ENCODE results near the gene BLVRB. TPM values are rescaled to one million over a fixed set of nuclear protein-coding genes. Genes with fewer than 3 reads are reported as not detected.
"Not testable (repeated sequence)": the region's sequence is repeated elsewhere in the genome, so short reads cannot be mapped to it uniquely, and the experiment has no call there.

The BLVRB gene
- total RNA-seq, 3 donors from 2014 or later, result 206 to 322 (median 284) TPM

DNA sequence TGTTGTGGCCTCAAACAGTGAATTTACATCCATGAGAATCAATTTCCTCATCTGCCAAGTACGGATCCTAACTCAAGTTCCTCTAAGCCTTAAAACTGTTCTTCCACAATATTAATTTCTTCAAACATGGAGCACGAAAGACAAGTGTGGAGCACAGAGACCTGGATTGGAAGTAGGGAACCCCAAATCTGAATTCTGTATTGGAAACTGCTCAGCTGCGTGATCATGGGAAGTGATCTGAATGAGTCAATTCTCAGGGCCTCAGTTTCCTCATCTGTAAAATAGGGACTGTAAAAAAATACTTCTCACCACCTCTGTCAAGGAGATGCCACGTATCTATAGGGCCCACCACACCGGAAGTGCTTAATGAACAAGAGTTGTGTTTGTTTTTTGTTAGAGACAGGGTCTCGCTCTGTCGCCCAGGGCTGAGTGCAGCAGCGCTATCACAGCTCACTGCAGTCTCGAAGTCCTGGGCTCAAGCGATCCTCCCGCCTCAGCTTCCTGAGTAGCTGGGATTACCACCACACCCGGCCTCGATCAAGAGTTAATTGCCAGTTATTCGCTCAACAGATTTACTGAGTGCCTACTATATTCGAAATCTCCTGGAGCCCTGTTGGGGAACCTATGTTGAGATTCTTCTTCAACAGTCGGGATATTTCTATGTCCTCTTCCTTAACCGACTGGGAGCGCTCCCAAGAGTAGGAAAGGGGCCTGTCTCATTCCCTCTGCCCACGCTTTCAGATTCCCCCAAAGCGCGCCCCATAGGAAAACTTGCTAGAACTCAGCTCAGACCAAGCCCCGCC is 23.0 kb downstream of the BLVRB start:
- no peak for DNase-seq (ENCODE audit: low spot score in 2 of 2)
- peak overlapping the region; percentile 98 to 99 for H3K27ac ChIP-seq
- intact Hi-C loops (cut with DNase I; ENCODE audit: low total_unique reads), result no loop called here
- peak overlapping the region; percentile 90 to 95 (median 94) for H3K4me3 ChIP-seq
- H3K36me3 ChIP-seq, result no peaks in the 10 kb centered on the region
- H3K4me1 ChIP-seq, result peaks cover 0 to 20% of the 10 kb centered on the region in 2 donors
- no peaks in the 10 kb centered on the region for H3K9me3 ChIP-seq
- TF ChIP-seq, protein P1, sequence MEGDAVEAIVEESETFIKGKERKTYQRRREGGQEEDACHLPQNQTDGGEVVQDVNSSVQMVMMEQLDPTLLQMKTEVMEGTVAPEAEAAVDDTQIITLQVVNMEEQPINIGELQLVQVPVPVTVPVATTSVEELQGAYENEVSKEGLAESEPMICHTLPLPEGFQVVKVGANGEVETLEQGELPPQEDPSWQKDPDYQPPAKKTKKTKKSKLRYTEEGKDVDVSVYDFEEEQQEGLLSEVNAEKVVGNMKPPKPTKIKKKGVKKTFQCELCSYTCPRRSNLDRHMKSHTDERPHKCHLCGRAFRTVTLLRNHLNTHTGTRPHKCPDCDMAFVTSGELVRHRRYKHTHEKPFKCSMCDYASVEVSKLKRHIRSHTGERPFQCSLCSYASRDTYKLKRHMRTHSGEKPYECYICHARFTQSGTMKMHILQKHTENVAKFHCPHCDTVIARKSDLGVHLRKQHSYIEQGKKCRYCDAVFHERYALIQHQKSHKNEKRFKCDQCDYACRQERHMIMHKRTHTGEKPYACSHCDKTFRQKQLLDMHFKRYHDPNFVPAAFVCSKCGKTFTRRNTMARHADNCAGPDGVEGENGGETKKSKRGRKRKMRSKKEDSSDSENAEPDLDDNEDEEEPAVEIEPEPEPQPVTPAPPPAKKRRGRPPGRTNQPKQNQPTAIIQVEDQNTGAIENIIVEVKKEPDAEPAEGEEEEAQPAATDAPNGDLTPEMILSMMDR (IDR thresholded peaks at IDR 0.05), result no peak
- no peak for TF ChIP-seq POLR2A (IDR thresholded peaks at IDR 0.05)
- no peak for TF ChIP-seq POLR2AphosphoS5 (IDR thresholded peaks at IDR 0.05)
- H3K27me3 ChIP-seq, result no peaks in the 10 kb centered on the region

DNA sequence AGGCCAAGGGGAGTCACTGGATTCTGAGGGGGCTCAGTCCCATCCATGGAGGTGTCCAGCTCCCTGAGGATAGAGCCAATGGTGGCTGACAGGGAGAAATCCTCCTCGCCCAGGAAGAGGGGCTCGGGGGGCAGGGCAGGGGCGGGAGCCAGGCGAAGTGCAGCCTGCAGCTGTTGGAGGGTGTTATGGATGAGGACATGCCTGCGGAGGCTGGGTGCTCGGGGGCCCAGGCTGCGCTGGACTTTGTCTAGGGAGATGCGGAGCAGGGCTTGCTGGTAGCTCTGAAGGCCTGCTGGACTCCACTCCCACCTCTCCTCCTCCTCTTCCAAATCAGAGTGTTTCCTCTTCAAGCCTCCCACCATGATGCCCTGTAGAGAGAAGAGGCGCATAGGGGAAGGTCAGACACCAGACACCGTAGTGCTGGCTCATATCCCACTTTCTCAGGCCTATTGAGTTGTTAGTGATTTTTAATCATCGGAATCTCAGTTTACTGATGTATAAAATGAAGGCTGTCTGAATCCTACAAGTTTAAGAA is 23.8 kb downstream of the BLVRB start:
- no peak for DNase-seq (ENCODE audit: low spot score in 2 of 2)
- H3K4me1 ChIP-seq, result peaks cover 0 to 20% of the 10 kb centered on the region in 2 donors
- no peaks in the 10 kb centered on the region for H3K36me3 ChIP-seq
- TF ChIP-seq, protein P1 (IDR thresholded peaks at IDR 0.05), result no peak
- no peak for TF ChIP-seq POLR2AphosphoS5 (IDR thresholded peaks at IDR 0.05)
- no peak for TF ChIP-seq POLR2A (IDR thresholded peaks at IDR 0.05)
- intact Hi-C loops (cut with DNase I; ENCODE audit: low total_unique reads), result no loop called here
- H3K4me3 ChIP-seq, result peak overlapping the region in 1 of 3 donors; percentile 95
- H3K27ac ChIP-seq, result peak overlapping the region; percentile 98 to 99
- H3K27me3 ChIP-seq, result no peaks in the 10 kb centered on the region
- no peaks in the 10 kb centered on the region for H3K9me3 ChIP-seq

DNA sequence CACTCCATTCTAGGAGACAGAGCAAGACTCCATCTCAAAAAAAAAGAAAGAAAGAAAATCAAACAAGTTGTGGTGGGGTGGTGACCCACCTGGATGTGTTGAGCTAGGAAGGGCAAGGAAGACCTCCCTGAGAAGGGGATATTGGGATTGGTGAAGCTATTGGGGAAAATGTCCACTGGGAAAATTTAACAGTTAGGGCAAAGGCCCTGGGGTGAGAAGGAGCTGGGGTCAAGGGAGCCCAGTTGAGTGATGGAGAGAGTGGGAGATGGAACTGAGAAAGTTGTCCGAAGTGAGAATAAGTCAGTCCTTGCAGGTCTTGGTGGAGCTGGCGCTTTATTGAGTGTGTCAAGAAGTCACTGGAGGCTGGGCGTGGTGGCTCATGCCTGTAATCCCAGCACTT is 27.3 kb downstream of the BLVRB start:
- H3K27ac ChIP-seq, result no peak overlapping the region
- no peak for DNase-seq (ENCODE audit: low spot score in 2 of 2)
- H3K36me3 ChIP-seq, result no peaks in the 10 kb centered on the region
- peaks cover 0 to 15% of the 10 kb centered on the region in 2 donors for H3K4me1 ChIP-seq
- no peak overlapping the region for H3K4me3 ChIP-seq
- no peaks in the 10 kb centered on the region for H3K27me3 ChIP-seq
- intact Hi-C loops (cut with DNase I; ENCODE audit: low total_unique reads), result no loop called here
- TF ChIP-seq POLR2A (IDR thresholded peaks at IDR 0.05) (no peak), POLR2AphosphoS5 (IDR thresholded peaks at IDR 0.05) (no peak)
- TF ChIP-seq, protein P1 (IDR thresholded peaks at IDR 0.05), result no peak
- no peaks in the 10 kb centered on the region for H3K9me3 ChIP-seq

DNA sequence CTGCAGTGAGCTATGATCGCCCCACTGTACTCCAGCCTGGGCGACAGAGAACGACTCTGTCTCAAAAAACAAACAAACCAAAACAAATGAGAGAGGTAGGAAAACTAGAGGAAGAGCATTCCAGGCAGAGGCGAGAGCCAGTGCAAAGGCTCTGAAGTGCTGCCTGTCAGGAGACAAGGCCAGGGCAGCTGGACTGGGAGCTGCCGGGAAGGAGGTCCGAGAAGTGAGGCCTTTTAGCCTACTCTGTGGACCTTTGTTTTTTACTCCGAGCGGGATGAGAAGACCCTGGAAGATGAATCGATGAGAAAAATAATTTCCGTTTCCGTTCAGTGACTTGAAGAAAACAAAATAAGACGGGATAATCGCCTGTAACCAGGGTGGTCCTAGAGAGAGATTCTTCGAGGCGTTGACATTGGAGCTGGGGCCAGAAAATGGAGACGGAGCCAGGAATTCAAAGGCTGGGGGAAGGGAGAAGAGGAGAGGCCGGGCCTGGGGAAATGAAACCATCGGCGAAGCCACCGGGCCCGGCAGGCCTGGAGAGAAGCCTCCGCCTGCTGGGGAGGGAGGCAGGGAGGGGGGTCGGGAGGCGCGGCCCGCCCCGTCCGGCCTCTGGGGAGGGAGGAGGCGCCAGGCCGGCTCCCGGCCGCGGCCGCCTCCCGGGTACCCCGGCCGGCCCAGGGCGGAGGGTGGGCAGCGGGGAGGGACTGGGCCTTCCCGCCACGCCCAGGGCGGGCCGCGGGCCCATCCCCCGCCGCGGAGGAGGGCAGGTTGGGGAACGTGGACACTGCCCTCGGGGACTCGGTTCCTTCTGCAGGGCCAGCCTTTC is 31.9 kb downstream of the BLVRB start:
- Histone ChIP-seq H3K4me3 (peak overlapping the region; percentile 41 to 65 (median 51)), H3K36me3 (no peaks in the 10 kb centered on the region), H3K4me1 (no peaks in the 10 kb centered on the region), H3K27ac (peak overlapping the region; percentile 92 to 96), H3K9me3 (no peaks in the 10 kb centered on the region), H3K27me3 (no peaks in the 10 kb centered on the region)
- TF ChIP-seq, protein P1 (IDR thresholded peaks at IDR 0.05), result peak in 2 of 3 donors; percentile 7 to 13
- peak in 2 of 3 donors; percentile 79 to 82 for TF ChIP-seq POLR2AphosphoS5 (IDR thresholded peaks at IDR 0.05)
- peak; percentile 53 for TF ChIP-seq POLR2A (IDR thresholded peaks at IDR 0.05)
- peak; percentile 87 to 88 for DNase-seq (ENCODE audit: low spot score in 2 of 2)
- intact Hi-C loops (cut with DNase I; ENCODE audit: low total_unique reads), result no loop called here

DNA sequence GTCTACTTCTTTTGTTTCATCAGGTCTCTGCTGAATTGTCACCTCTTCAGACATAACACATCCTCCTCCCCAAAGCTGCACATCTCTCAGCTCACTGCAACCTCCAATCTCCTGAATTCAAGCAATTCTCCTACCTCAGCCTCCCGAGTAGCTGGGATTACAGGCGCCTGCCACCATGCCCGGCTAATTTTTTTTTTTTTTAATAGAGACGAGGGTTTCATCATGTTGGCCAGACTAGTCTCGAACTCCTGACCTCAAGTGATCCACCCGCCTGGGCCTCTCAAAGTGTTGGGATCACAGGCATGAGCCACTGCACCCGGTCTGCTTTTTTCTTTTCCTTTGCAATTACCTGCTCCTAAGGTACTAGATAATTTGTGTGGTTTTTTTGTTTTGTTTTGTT is 32.8 kb downstream of the BLVRB start:
- DNase-seq (ENCODE audit: low spot score in 2 of 2); H3K9me3 ChIP-seq; intact Hi-C loops (cut with DNase I; ENCODE audit: low total_unique reads); H3K27me3 ChIP-seq; H3K36me3 ChIP-seq; H3K4me1 ChIP-seq: not testable (repeated sequence)
- Histone ChIP-seq H3K27ac (peak overlapping the region; percentile 92 to 96), H3K4me3 (peak overlapping the region; percentile 41 to 65 (median 51))

Measured in breast epithelium (tissue), 4 donors.